ENCODE measurements around the gene HES3.

HES3 gene

DNA sequence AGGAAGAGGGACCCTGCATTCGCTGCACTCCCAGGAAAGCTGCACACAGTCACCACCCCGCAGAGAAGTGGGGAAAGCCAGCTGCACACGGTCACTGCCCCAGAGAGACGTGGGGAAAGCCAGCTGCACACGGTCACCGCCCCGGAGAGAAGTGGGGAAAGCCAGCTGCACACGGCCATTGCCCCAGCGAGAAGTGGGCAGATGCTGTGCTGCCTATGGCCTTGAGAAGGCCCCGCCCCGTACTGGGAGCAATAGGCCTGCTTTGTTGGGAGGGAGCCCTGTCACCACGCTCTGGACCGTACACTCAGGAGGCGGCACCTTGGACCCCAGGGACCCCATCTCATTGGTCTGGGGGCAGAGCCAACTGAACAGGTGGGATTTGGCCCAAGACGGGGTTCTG lies 21.2 kb downstream of the HES3 start:
- DNase-seq, result no peak

- DNase-seq, result no peak
Observed at GRCh38 chr1:6266641-6267040, 22.7 kb downstream of the HES3 start.

DNA sequence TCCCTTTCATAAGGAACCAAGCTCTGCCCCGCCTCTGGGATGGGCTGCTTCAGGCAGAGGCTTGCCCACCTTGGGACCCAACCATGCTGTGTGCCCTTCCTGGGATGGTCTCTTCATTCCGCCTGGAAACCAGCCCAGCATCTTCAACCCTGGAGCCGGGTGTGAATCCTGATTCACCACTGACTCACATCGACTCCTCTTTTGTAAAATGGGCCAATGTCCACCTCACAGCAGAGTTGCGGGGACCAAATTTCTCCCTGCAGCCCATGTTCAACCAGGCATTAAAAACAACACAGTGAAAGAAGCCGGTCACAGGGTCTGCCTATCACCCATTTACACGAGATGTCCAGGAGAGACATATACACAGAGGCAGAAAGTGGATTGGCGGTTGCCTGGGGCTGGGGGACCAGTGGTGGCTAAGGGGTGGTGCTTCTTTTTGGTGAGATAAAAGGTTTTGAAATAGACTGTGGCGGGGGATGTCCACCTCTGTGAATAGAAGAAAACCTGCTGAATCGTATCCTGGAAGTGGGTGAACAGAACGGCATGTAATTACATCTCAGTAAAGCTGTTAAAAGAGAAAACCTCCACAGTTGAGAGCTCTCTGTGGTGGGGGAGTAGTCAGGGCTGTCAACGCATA lies 23.8 kb downstream of the HES3 start:
- no peak for DNase-seq

DNA sequence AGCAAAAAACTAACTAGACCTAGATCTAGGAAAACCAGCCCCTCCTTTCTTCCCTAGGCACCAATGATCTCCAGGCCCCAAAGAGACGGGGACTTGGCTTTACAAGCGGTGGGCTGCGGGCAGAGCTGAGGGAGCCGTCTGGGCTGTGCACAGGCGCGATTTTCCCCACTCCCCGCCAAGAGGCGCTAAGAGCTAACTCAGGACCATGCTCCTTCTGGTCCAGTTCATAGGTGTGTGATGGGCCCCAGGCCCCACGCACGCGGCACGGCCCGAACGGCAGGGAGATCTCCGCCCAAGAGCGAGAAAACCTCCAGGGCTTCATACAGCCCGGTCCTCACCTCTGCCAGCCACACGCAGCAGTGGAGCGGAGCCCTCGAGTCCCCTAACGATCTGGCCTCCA lies 24.4 kb downstream of the HES3 start:
- DNase-seq, result no peak

GRCh38 chr1:6269296-6269695 lies 25.3 kb downstream of the HES3 start:
- no peak for DNase-seq

- peak; percentile 67 for DNase-seq
Observed at GRCh38 chr1:6269720-6270400, 25.9 kb downstream of the HES3 start.

DNA sequence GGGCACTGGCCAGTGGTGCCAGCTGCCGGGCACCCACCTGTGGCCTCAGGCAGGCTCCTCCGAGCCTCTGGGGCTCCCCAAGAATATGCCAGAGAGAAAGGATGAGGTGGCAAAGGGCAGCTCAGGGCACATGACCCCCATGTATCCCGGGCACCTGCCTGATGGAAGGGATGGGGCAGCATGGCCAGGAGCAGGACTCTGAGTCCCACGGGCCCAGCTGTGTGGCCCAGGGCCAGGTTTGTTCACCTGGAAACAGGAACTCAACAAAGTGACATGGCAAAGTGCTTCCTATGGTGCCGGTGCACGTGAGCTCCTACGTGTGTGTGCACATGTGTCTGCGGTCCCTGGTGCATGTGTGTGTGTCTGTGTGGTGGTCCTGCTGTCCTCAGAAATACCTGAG lies 26.4 kb downstream of the HES3 start:
- DNase-seq, result peak; percentile 34

GRCh38 chr1:6271006-6271405 lies 27.0 kb downstream of the HES3 start:
- no peak for DNase-seq

GRCh38 chr1:6271554-6271953 lies 27.6 kb downstream of the HES3 start:
- DNase-seq, result no peak

DNA sequence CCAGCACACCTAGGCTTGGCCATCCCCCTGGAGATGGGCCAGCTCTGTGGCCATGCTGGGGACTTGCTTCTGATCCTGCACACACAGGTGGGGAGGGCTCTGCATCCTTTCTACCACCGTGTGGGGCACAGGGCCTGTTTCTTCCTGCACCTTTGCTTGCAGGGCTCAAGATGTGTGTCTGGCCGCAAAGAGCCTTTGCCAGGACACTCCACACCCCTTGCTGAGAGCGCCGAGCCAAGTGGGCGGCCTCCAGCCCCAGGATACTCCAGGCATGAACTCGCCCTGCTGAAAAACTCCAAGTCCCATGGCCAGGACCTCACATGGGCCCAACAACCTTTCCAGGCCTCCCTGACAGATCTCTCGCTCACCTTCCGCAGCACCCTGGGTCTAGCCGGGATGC lies 28.5 kb downstream of the HES3 start:
- DNase-seq, result no peak

GRCh38 chr1:6272868-6273267 lies 28.9 kb downstream of the HES3 start:
- DNase-seq, result no peak

- DNase-seq, result no peak
Observed at GRCh38 chr1:6273380-6273891, 29.5 kb downstream of the HES3 start.

GRCh38 chr1:6274102-6274501 lies 30.1 kb downstream of the HES3 start:
- DNase-seq, result no peak

DNA sequence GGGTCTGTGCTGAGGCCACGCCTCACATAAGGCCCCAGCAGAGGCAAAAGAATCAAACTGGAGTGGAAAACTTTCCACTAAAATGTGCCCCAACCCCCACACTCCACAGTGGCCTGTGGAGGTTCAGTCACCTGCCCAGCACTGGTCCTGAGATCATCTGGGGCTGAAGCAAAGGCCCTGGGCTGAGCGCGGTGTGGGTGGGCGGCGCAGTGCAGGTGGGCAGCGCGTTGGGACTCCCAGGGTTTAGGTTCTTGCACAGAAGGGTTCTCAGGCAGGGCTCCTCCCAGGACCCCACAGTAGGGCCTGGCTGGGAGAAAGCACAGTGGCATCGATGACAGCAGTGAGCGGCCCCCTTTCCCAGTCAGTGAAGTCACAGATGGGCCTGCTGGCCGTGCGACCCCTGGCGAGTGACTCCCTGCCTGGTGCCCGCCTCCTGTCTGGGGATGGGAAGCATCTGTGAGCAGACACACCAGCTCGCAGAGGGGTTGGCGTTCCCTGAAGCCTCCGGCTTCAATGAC lies 30.7 kb downstream of the HES3 start:
- DNase-seq, result no peak

GRCh38 chr1:6275826-6276782 lies 32.1 kb downstream of the HES3 start:
- DNase-seq, result no peak

DNA sequence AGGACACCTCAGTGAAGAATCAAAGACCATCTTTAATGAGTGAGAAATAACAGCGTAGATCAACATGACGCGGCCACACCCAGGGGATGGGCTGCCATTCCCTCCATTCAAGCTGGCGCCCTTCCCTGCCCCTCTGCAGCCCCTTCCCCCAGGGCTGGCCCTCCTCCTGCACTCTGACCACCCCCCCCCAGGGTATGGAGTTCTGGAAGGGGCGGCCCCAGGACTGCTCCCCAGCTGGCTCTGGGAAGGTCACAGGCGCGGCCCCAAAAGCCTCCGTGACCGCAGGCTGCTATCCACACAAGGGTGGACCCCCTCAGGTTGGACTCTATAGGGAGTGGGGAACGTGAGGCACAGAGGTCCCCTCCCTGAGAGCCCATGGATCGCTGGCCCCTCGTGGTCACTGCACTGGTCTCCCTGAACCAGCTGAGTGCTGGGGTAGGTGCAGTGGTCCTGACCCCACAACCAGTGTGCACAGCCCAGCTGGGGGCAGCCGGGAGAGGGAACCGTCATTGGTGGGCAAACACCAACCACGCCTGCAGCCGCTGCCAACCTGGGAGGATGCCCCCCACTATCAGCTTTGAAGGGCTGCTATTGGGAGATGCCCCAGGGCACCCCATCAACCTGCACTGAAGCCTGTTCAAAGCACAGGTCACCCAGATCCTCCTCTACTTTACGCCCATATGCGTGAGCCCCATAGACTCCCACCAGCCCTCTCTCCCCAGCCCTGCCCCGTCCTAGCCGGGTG lies 33.0 kb downstream of the HES3 start:
- DNase-seq, result no peak

DNA sequence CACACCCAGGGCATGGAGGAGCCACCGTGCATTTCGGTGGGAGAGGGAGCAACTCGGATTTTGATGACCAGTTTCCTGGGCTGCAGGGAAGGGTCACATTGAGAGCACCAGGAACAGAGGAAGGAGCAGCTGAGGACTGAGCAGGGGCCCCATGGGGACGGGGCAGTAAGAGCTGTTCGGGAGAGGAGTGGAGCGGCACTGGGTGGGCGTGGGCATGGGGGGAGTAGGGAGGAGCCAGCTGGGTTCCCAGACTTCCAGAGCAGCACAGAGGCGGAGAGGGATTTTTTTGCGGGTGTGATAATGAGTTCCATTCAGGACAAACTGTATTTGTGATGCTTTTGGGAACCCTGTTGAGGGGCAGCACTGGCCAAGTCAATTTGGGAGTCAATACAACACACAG lies 34.3 kb downstream of the HES3 start:
- DNase-seq, result no peak

GRCh38 chr1:6279066-6279465 lies 35.1 kb downstream of the HES3 start:
- no peak for DNase-seq

DNA sequence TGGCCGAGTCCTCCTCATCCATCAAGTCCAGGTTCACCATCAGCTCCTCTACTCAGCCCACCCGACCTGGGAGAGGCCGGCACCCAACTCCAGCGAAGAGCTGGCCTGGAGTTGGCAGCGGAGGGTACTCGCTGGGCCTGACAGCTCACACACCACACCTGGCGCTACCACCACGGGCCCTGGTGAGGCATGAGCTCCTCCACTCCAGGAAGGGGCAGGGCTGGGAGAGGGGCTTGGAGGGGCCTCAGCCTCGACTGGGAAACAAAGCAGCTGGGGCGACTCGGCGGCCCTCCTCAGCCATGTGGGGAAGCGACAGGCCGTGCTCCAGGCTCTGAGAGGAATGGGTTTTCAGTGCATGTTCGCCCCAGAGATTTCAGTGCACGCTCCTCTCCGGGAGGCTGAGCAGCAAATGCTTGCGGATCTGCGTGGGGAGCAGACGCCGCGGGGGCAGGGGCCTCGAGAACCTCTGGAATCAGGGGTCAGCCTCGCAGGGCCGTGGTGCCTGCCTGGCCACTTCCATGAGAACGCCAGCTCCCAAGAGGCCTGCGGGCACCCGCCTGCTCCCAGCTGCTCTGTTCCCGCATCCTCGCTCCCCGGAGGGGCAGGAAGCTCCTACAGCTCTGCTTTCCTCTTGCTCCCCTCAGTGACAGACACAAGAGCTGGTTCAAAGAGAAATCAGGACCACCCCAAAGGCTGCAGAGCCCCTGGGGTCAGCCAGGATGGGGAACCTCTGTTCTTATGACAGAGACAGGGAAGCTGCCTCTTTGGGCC lies 35.8 kb downstream of the HES3 start:
- no peak for DNase-seq

DNA sequence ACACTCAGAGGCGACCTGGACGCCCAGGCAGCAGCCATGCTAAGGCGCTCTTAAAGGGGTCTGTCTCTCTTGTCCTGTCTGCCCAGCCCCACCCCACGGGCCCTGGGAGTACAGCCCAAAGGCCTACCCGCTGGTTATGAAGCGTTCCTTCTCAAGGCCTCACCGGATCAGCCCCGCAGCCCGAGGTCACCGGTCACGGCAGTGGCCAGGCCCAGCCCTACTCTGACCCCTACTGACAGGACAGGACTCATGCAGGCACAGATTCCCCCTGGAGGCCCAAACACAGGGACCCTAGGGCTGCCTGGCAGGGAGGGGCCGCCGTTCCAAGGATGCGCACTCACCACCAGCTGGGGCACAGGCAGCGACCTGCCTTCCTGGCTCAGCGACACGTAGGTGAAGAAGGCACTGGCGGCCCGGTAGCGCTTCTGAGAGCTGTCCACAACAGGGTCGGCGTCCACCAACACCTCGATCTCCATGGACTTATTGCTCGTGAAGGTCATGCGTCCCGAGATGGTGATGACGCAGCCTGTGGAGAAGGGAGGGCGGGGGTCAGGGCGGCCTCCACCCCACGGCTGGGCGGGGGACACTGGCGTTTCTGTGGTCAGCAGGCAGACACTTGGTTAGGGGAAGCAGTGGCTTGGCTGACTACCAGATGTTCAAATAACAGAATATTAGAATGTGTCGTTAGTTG lies 36.9 kb downstream of the HES3 start:
- no peak for DNase-seq
